Stomach (tissue), 4 donors: Measurements from ENCODE around the gene OPN5.

Source experiments
- POLR2A ChIP-seq, 4 donors: fragments of 450-650 bp; IDR thresholded peaks; one replicate each; pipeline ENCODE4 v1.6.1; 2016; ENCODE audit warnings: antibody characterized with exemption in 4 of 4, control low read depth in 2 of 4, mild to moderate bottlenecking in 1 of 4, moderate library complexity in 1 of 4
- TF ChIP-seq, protein P1 (sequence below), 7 experiments: fragments of 450-650 bp in 4 of 7; fragments of 200-600 bp in 3 of 7; sonication (generic) in 3 of 7; IDR thresholded peaks; one replicate each; pipeline ENCODE4 v1.5.1; 2016 to 2019; ENCODE audit warnings: antibody characterized with exemption in 7 of 7, control low read depth in 2 of 7, mild to moderate bottlenecking in 1 of 7

DNA sequence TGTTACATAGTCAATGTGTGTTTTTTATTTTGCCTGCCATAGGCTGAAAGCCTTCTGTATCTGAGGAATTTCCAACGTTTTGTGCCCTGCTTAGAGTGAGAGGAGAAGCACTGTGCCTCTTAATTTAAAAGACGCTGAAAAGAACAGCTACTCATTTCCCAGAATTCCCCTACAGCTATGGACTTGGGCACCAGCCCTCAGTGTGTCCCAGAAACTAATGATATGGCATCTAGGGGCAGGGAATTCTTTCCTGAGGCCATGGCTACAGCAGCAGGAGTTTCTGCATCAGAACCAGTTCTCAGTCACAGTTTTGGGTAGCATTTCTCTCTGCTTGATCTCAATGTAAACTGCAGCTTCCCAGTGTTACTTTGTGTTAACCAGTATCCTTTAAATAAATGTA, 20.2 kb downstream of the OPN5 start:
- no peak for TF ChIP-seq POLR2A (IDR thresholded peaks at IDR 0.05)
- TF ChIP-seq, protein P1, sequence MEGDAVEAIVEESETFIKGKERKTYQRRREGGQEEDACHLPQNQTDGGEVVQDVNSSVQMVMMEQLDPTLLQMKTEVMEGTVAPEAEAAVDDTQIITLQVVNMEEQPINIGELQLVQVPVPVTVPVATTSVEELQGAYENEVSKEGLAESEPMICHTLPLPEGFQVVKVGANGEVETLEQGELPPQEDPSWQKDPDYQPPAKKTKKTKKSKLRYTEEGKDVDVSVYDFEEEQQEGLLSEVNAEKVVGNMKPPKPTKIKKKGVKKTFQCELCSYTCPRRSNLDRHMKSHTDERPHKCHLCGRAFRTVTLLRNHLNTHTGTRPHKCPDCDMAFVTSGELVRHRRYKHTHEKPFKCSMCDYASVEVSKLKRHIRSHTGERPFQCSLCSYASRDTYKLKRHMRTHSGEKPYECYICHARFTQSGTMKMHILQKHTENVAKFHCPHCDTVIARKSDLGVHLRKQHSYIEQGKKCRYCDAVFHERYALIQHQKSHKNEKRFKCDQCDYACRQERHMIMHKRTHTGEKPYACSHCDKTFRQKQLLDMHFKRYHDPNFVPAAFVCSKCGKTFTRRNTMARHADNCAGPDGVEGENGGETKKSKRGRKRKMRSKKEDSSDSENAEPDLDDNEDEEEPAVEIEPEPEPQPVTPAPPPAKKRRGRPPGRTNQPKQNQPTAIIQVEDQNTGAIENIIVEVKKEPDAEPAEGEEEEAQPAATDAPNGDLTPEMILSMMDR (IDR thresholded peaks at IDR 0.05) = no peak
